Transverse colon (tissue), 4 donors: ENCODE data around the gene ARHGAP18. TPM values are rescaled to one million over a fixed set of nuclear protein-coding genes. Genes with fewer than 3 reads are reported as not detected.

Experiments used
- DNase-seq: peaks from one replicate; pipeline ENCODE4 v3.0.0-alpha.2; 2019
- H3K27ac ChIP-seq, 4 donors: fragments of 200-600 bp; sonication (generic); 2 replicates each; pipeline ENCODE4 v1.5.1; 2016 to 2018; ENCODE audit warnings: inconsistent platforms in 4 of 4
- H3K27me3 ChIP-seq: fragments of 200-600 bp; sonication (generic); 2 replicates; pipeline ENCODE4 v1.5.1; 2017; ENCODE audit warnings: inconsistent platforms
- H3K36me3 ChIP-seq, 4 donors: fragments of 200-600 bp; sonication (generic); 2 replicates each; pipeline ENCODE4 v1.5.1; 2017 to 2019; ENCODE audit warnings: inconsistent platforms in 4 of 4
- H3K4me1 ChIP-seq, 4 donors: fragments of 200-600 bp; sonication (generic); 2 replicates each; pipeline ENCODE4 v1.5.1; 2017 to 2020; ENCODE audit warnings: inconsistent platforms in 4 of 4
- H3K4me3 ChIP-seq, 4 donors: fragments of 200-600 bp; sonication (generic); 1 replicate in 1 of 4; 2 replicates in 3 of 4; pipeline versions ENCODE4 v1.5.1 to v1.6.1; 2017 to 2019; ENCODE audit warnings: inconsistent platforms in 4 of 4
- H3K9me3 ChIP-seq, 2 donors: fragments of 200-600 bp; sonication (generic); 2 replicates each; pipeline ENCODE4 v1.5.1; 2017 to 2019; ENCODE audit warnings: inconsistent platforms in 2 of 2
- CTCF ChIP-seq, 5 experiments: fragments of 200-600 bp in 3 of 5; fragments of 450-650 bp in 2 of 5; sonication (generic) in 3 of 5; IDR thresholded peaks; 1 replicate in 2 of 5; 2 replicates in 3 of 5; pipeline ENCODE4 v1.5.1; 2016 to 2017; ENCODE audit warnings: antibody characterized with exemption in 5 of 5, inconsistent platforms in 3 of 5, mild to moderate bottlenecking in 2 of 5, moderate library complexity in 1 of 5
- EP300 ChIP-seq: sonication (generic); formaldehyde crosslinking; IDR thresholded peaks from one replicate; pipeline ENCODE4 v1.6.1; 2017; ENCODE audit warnings: antibody characterized with exemption, low read depth
- POLR2A ChIP-seq: fragments of 450-650 bp; IDR thresholded peaks from one replicate; pipeline ENCODE4 v1.6.1; 2016; ENCODE audit warnings: antibody characterized with exemption, mild to moderate bottlenecking, moderate library complexity
- POLR2AphosphoS5 ChIP-seq, 3 donors: sonication (generic); formaldehyde crosslinking; IDR thresholded peaks; one replicate each; pipeline ENCODE4 v1.6.1; 2016; ENCODE audit warnings: antibody characterized with exemption in 3 of 3
- WGBS, 2 donors: methylation state at CpG; one replicate each; pipeline ENCODE4 v1.1.5; 2018; ENCODE audit warnings: low coverage in 1 of 2; 5-methylcytosine and 5-hydroxymethylcytosine counted together
- in situ Hi-C, 4 donors: fragments of 200-750 bp; cut with MboI; loops; one replicate each; pipeline versions ENCODE4 v1.15.0 to v1.15.1; 2017; ENCODE audit warnings: low sequenced_read_pairs in 3 of 4, low pct_ligation_motif_present in 1 of 4, low pct_unique_long_range_greater_than_20kb in 1 of 4
- intact Hi-C: fragments of 100-400 bp; cut with DNase I; formaldehyde crosslinking; loops from one replicate; pipeline ENCODE4 v1.15.1; 2023; ENCODE audit warnings: low total_unique reads
- total RNA-seq, 4 donors: library from RNA; depleted of rRNA; stranded (reverse); fragments of >200 nt; gene quantifications; one replicate each; pipeline ENCODE4 v1.1.0, GENCODE V29; 2016

ARHGAP18 gene
- total RNA-seq, 4 donors from 2014 or later = 5.2 to 21.8 (median 13.0) TPM

- H3K9me3 ChIP-seq = no peaks in the 10 kb centered on the region
- H3K36me3 ChIP-seq = no peaks in the 10 kb centered on the region
- DNase-seq = no peak
- H3K27ac ChIP-seq = no peak overlapping the region
- peaks cover 11 to 38% (median 19%) of the 10 kb centered on the region in 4 donors for H3K4me1 ChIP-seq
- intact Hi-C loops = no loop called here
- in situ Hi-C loops = no loop called here
- no peak overlapping the region for H3K4me3 ChIP-seq
- WGBS, 2 donors = 7 to 51% methylated on average over 2 of the region's 2 CpGs
- TF ChIP-seq EP300 (no peak), CTCF (IDR thresholded peaks at IDR 0.05) (no peak), POLR2AphosphoS5 (IDR thresholded peaks at IDR 0.05) (no peak), POLR2A (no peak)
- H3K27me3 ChIP-seq = no peaks in the 10 kb centered on the region
Measured at GRCh38 chr6:129694036-129694435, 15.9 kb downstream of the ARHGAP18 start.

GRCh38 chr6:129692467-129692866 lies 17.5 kb downstream of the ARHGAP18 start:
- no peaks in the 10 kb centered on the region for H3K9me3 ChIP-seq
- WGBS, 2 donors = 85 to 88% methylated on average over 2 of the region's 2 CpGs
- no peak for DNase-seq
- no peaks in the 10 kb centered on the region for H3K36me3 ChIP-seq
- H3K27ac ChIP-seq = no peak overlapping the region
- intact Hi-C loops (no loop called here), in situ Hi-C loops (no loop called here)
- TF ChIP-seq EP300 (no peak), POLR2AphosphoS5 (IDR thresholded peaks at IDR 0.05) (no peak), CTCF (IDR thresholded peaks at IDR 0.05) (no peak), POLR2A (no peak)
- peaks cover 11 to 38% (median 19%) of the 10 kb centered on the region in 4 donors for H3K4me1 ChIP-seq
- H3K4me3 ChIP-seq = no peak overlapping the region
- H3K27me3 ChIP-seq = no peaks in the 10 kb centered on the region

- H3K27ac ChIP-seq = no peak overlapping the region
- H3K27me3 ChIP-seq = no peaks in the 10 kb centered on the region
- H3K4me3 ChIP-seq = no peak overlapping the region
- 82% methylated on average over 1 of the region's 1 CpG; no CpG with 5 or more reads in 1 of the 2 donors for WGBS, 2 donors
- H3K4me1 ChIP-seq = peaks cover 11 to 38% (median 19%) of the 10 kb centered on the region in 4 donors
- in situ Hi-C loops (no loop called here), intact Hi-C loops (no loop called here)
- H3K36me3 ChIP-seq = no peaks in the 10 kb centered on the region
- TF ChIP-seq CTCF (IDR thresholded peaks at IDR 0.05) (no peak), POLR2A (no peak), POLR2AphosphoS5 (IDR thresholded peaks at IDR 0.05) (no peak), EP300 (no peak)
- DNase-seq = no peak
- no peaks in the 10 kb centered on the region for H3K9me3 ChIP-seq
Measured at GRCh38 chr6:129691709-129692108, 18.3 kb downstream of the ARHGAP18 start.

- Histone ChIP-seq H3K27me3 (no peaks in the 10 kb centered on the region), H3K4me1 (peaks cover 11 to 39% (median 17%) of the 10 kb centered on the region in 4 donors), H3K4me3 (no peak overlapping the region), H3K27ac (no peak overlapping the region), H3K9me3 (no peaks in the 10 kb centered on the region), H3K36me3 (no peaks in the 10 kb centered on the region)
- DNase-seq = no peak
- in situ Hi-C loops = no loop called here
- whole genome bisulfite sequencing, 2 donors = 87 to 100% methylated on average over 5 of the region's 5 CpGs
- intact Hi-C loops = no loop called here
- no peak for TF ChIP-seq EP300
- TF ChIP-seq POLR2A = no peak
- no peak for TF ChIP-seq POLR2AphosphoS5 (IDR thresholded peaks at IDR 0.05)
- TF ChIP-seq CTCF (IDR thresholded peaks at IDR 0.05) = no peak
Measured at GRCh38 chr6:129691043-129691640, 18.8 kb downstream of the ARHGAP18 start.
